ENCODE results near the gene NOX4. TPM values are rescaled to one million over a fixed set of nuclear protein-coding genes. Genes with fewer than 3 reads are reported as not detected.
"Not testable (repeated sequence)": the region's sequence is repeated elsewhere in the genome, so short reads cannot be mapped to it uniquely, and the experiment has no call there.

NOX4 gene
- total and polyA plus RNA-seq, 2 donors (not counting 1 experiment from before 2014, with no cell fraction given) = not detected

DNA sequence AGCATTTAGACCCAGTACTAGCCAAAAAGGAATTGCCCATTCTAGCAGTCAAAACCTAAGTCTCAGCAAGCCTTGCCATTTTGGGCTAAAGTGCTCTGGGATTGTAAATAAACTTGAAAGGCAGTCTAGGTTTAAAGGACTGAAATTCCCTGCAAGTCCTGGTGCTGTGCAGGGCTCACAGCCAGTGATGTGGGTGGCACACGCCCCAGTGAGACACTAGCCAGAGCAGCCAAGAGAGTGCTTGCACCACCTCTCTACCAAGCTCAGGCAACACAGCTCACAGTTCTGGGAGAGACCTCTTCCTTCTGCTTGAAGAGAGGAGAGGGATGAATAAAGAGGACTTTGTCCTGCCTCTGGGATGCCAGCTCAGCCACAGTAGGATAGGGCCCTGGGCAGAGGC is 80.5 kb downstream of the NOX4 start:
- H3K4me3 ChIP-seq (ENCODE audit: control extremely low read depth in 1 of 5, extremely low read depth in 1 of 5, insufficient read depth in 1 of 5, low read depth in 2 of 5, low read length in 4 of 5); H3K4me3 Mint-ChIP-seq; H3K9me3 Mint-ChIP-seq (ENCODE audit: insufficient read depth); H3K27ac Mint-ChIP-seq; ATAC-seq (ENCODE audit: low read depth); H3K27me3 ChIP-seq (replicated peaks in 1 of 4; ENCODE audit: control extremely low read depth in 1 of 4, control insufficient read depth in 3 of 4, insufficient read depth in 4 of 4, low read length in 3 of 4); H3K9me3 ChIP-seq (ENCODE audit: control extremely low read depth in 1 of 3, control insufficient read depth in 2 of 3, insufficient read depth in 1 of 3, low read length in 2 of 3); H3K36me3 ChIP-seq (replicated peaks in 1 of 2; ENCODE audit: control extremely low read depth in 1 of 2, control insufficient read depth in 1 of 2, extremely low read depth in 1 of 2, insufficient read depth in 2 of 2, low read length in 1 of 2); CTCF ChIA-PET; H3K79me2 ChIP-seq (ENCODE audit: control insufficient read depth, insufficient read depth, low read length); H2AFZ ChIP-seq (ENCODE audit: insufficient read depth, low read depth, low read length, poor library complexity, severe bottlenecking); H3K27ac ChIP-seq (ENCODE audit: low read length in 2 of 2); DNase-seq; H3K4me1 ChIP-seq (ENCODE audit: control insufficient read depth in 2 of 2, insufficient read depth in 2 of 2, low read length in 2 of 2); H3K27me3 Mint-ChIP-seq; H3K4me2 ChIP-seq (replicated peaks; ENCODE audit: low read depth, low read length, poor library complexity, severe bottlenecking); intact Hi-C loops (cut with micrococcal nuclease); POLR2A ChIA-PET; H3K9ac ChIP-seq (ENCODE audit: low read length); H4K20me1 ChIP-seq (ENCODE audit: control insufficient read depth, insufficient read depth, low read length, poor library complexity, severe bottlenecking); H3K4me1 Mint-ChIP-seq: not testable (repeated sequence)
- WGBS (ENCODE audit: insufficient coverage) = no CpG with 5 or more reads among the region's 1 CpG

DNA sequence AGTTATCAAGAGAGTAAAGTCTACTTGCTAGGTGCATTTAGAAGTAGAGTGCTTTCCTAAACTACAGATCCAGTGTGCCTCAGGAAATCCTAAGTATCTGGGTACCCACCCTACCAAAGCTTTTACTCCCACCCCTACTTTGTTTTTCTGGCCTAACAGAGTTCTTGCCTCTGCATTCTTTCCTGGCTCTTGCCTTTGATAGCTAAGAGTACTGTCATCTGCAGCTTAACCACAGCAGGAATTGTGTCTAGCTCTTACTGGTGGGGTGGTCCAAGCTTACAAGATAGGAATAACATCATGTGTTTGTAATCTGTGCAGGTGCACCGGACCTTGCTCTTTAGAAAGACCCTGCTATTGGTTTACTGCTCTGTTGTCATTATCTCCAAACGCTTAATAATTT is 82.7 kb downstream of the NOX4 start:
- H3K36me3 ChIP-seq (replicated peaks in 1 of 2; ENCODE audit: control extremely low read depth in 1 of 2, control insufficient read depth in 1 of 2, extremely low read depth in 1 of 2, insufficient read depth in 2 of 2, low read length in 1 of 2); H2AFZ ChIP-seq (ENCODE audit: insufficient read depth, low read depth, low read length, poor library complexity, severe bottlenecking); H3K27ac Mint-ChIP-seq; H3K27ac ChIP-seq (ENCODE audit: low read length in 2 of 2); H3K4me3 ChIP-seq (ENCODE audit: control extremely low read depth in 1 of 5, extremely low read depth in 1 of 5, insufficient read depth in 1 of 5, low read depth in 2 of 5, low read length in 4 of 5); H4K20me1 ChIP-seq (ENCODE audit: control insufficient read depth, insufficient read depth, low read length, poor library complexity, severe bottlenecking); CTCF ChIA-PET; H3K9me3 ChIP-seq (ENCODE audit: control extremely low read depth in 1 of 3, control insufficient read depth in 2 of 3, insufficient read depth in 1 of 3, low read length in 2 of 3); H3K4me2 ChIP-seq (replicated peaks; ENCODE audit: low read depth, low read length, poor library complexity, severe bottlenecking); H3K4me1 Mint-ChIP-seq; H3K27me3 ChIP-seq (replicated peaks in 1 of 4; ENCODE audit: control extremely low read depth in 1 of 4, control insufficient read depth in 3 of 4, insufficient read depth in 4 of 4, low read length in 3 of 4); intact Hi-C loops (cut with micrococcal nuclease); DNase-seq; POLR2A ChIA-PET; H3K4me1 ChIP-seq (ENCODE audit: control insufficient read depth in 2 of 2, insufficient read depth in 2 of 2, low read length in 2 of 2); H3K79me2 ChIP-seq (ENCODE audit: control insufficient read depth, insufficient read depth, low read length); H3K4me3 Mint-ChIP-seq; H3K9me3 Mint-ChIP-seq (ENCODE audit: insufficient read depth); ATAC-seq (ENCODE audit: low read depth); H3K27me3 Mint-ChIP-seq; H3K9ac ChIP-seq (ENCODE audit: low read length): not testable (repeated sequence)
- WGBS (ENCODE audit: insufficient coverage) = no CpG with 5 or more reads among the region's 2 CpGs

DNA sequence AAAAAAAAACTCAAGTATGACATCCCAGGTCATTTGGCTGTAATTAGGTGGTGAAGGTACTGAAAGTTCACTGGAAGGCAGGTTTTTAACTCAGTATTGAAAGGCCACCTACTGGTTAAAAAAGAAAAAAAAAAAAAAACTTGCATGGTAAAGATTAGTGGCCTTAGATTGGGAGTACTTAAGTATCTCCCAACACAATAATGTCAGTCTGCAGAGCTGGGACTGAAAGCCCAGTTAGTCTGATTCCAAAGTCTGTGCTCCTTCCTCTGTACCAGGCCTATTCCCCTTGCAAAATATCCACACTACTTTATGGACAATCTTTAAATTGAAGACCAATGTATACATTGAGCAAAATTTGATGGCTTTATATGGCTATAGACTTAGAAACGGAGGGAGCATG is 85.5 kb downstream of the NOX4 start:
- no peak overlapping the region for H3K4me2 ChIP-seq (replicated peaks; ENCODE audit: low read depth, low read length, poor library complexity, severe bottlenecking)
- ATAC-seq (ENCODE audit: low read depth) (no peak), DNase-seq (no peak)
- no peak overlapping the region for H3K4me3 ChIP-seq (ENCODE audit: control extremely low read depth in 1 of 5, extremely low read depth in 1 of 5, insufficient read depth in 1 of 5, low read depth in 2 of 5, low read length in 4 of 5)
- H3K36me3 ChIP-seq (replicated peaks in 1 of 2; ENCODE audit: control extremely low read depth in 1 of 2, control insufficient read depth in 1 of 2, extremely low read depth in 1 of 2, insufficient read depth in 2 of 2, low read length in 1 of 2) = no peaks in the 10 kb centered on the region
- no peaks in the 10 kb centered on the region for H3K79me2 ChIP-seq (ENCODE audit: control insufficient read depth, insufficient read depth, low read length)
- no peaks in the 10 kb centered on the region for H3K9me3 ChIP-seq (ENCODE audit: control extremely low read depth in 1 of 3, control insufficient read depth in 2 of 3, insufficient read depth in 1 of 3, low read length in 2 of 3)
- WGBS (ENCODE audit: insufficient coverage) = no CpG with 5 or more reads among the region's 1 CpG
- no peaks in the 10 kb centered on the region for H4K20me1 ChIP-seq (ENCODE audit: control insufficient read depth, insufficient read depth, low read length, poor library complexity, severe bottlenecking)
- no peak overlapping the region for H2AFZ ChIP-seq (ENCODE audit: insufficient read depth, low read depth, low read length, poor library complexity, severe bottlenecking)
- intact Hi-C loops (cut with micrococcal nuclease) = no loop called here
- H3K9ac ChIP-seq (ENCODE audit: low read length) = no peak overlapping the region
- no peak overlapping the region for H3K4me3 Mint-ChIP-seq
- H3K9me3 Mint-ChIP-seq (ENCODE audit: insufficient read depth) = no peaks in the 10 kb centered on the region
- no peaks in the 10 kb centered on the region for H3K27me3 ChIP-seq (replicated peaks in 1 of 4; ENCODE audit: control extremely low read depth in 1 of 4, control insufficient read depth in 3 of 4, insufficient read depth in 4 of 4, low read length in 3 of 4)
- no peaks in the 10 kb centered on the region for H3K27me3 Mint-ChIP-seq
- TF ChIP-seq EZH2 (IDR thresholded peaks at IDR 0.05; ENCODE audit: borderline replicate concordance, insufficient read depth, low read depth, low read length, poor library complexity, severe bottlenecking) (no peak), CTCF (IDR thresholded peaks at IDR 0.05) (no peak)
- CTCF ChIA-PET = no interaction called here
- POLR2A ChIA-PET = no interaction called here
- H3K4me1 Mint-ChIP-seq = no peaks in the 10 kb centered on the region
- no peak overlapping the region for H3K27ac ChIP-seq (ENCODE audit: low read length in 2 of 2)
- H3K27ac Mint-ChIP-seq = no peak overlapping the region
- no peaks in the 10 kb centered on the region for H3K4me1 ChIP-seq (ENCODE audit: control insufficient read depth in 2 of 2, insufficient read depth in 2 of 2, low read length in 2 of 2)
